ENCODE measurements around the gene ZC3H8.

DNA sequence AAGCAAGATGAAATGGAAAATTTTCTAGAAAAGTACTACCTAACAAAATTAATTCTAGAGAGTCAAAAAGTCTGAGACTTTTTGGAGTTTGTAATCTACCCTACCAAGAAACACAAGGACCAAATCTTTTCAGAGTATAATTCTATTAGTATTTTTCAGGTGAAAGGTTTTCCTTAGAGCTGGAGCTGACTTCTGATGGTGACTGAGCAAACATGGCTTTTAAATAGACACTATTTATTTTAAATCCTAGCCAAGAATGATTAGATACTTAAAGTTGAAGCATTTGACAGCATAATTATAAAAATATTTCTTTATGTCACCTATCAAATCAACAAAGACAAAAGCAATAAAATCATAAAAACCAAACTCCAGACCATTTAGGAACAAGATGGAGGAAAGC, 47.1 kb upstream of the ZC3H8 start:
- TF ChIP-seq BHLHE40 (IDR thresholded peaks at IDR 0.05; ENCODE audit: low read depth, low read length) (no peak), MYC (IDR thresholded peaks at IDR 0.05; ENCODE audit: borderline replicate concordance, low read length) (no peak)
- TF ChIP-seq, protein P1, sequence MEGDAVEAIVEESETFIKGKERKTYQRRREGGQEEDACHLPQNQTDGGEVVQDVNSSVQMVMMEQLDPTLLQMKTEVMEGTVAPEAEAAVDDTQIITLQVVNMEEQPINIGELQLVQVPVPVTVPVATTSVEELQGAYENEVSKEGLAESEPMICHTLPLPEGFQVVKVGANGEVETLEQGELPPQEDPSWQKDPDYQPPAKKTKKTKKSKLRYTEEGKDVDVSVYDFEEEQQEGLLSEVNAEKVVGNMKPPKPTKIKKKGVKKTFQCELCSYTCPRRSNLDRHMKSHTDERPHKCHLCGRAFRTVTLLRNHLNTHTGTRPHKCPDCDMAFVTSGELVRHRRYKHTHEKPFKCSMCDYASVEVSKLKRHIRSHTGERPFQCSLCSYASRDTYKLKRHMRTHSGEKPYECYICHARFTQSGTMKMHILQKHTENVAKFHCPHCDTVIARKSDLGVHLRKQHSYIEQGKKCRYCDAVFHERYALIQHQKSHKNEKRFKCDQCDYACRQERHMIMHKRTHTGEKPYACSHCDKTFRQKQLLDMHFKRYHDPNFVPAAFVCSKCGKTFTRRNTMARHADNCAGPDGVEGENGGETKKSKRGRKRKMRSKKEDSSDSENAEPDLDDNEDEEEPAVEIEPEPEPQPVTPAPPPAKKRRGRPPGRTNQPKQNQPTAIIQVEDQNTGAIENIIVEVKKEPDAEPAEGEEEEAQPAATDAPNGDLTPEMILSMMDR (IDR thresholded peaks at IDR 0.05): no peak

All from A549 (cell line).